ENCODE data around the gene PNMA8A.
"Not testable (repeated sequence)": the region's sequence is repeated elsewhere in the genome, so short reads cannot be mapped to it uniquely, and the experiment has no call there.

PNMA8A gene

GRCh38 chr19:46471116-46471733 is at the start of gene PNMA8A:
PNMA8A (minus strand) TSS chr19:46471563; CDS start chr19:46471035, 528 bp downstream.
- DNase-seq, result no peak

GRCh38 chr19:46520616-46521015 is 49.3 kb upstream of the PNMA8A start:
- DNase-seq, result no peak

GRCh38 chr19:46517471-46517870 is 46.1 kb upstream of the PNMA8A start:
- no peak for DNase-seq

- DNase-seq, result peak; percentile 12
Observed at GRCh38 chr19:46515879-46516350, 44.6 kb upstream of the PNMA8A start.

- no peak for DNase-seq
Observed at GRCh38 chr19:46515290-46515609, 43.9 kb upstream of the PNMA8A start.

- no peak for DNase-seq
Observed at GRCh38 chr19:46514589-46515289, 43.4 kb upstream of the PNMA8A start.

- peak; percentile 76 for DNase-seq
Observed at GRCh38 chr19:46513461-46514236, 42.3 kb upstream of the PNMA8A start.

GRCh38 chr19:46511237-46511636 is 39.9 kb upstream of the PNMA8A start:
- no peak for DNase-seq

GRCh38 chr19:46508206-46508605 is 36.8 kb upstream of the PNMA8A start:
- no peak for DNase-seq

- no peak for DNase-seq
Observed at GRCh38 chr19:46503848-46504453, 32.6 kb upstream of the PNMA8A start.

- DNase-seq, result no peak
Observed at GRCh38 chr19:46502891-46503290, 31.5 kb upstream of the PNMA8A start.

GRCh38 chr19:46499692-46500091 is 28.3 kb upstream of the PNMA8A start:
- no peak for DNase-seq

GRCh38 chr19:46497773-46498172 is 26.4 kb upstream of the PNMA8A start:
- no peak for DNase-seq

GRCh38 chr19:46496886-46497285 is 25.5 kb upstream of the PNMA8A start:
- DNase-seq, result not testable (repeated sequence)

- DNase-seq, result no peak
Observed at GRCh38 chr19:46496304-46496703, 24.9 kb upstream of the PNMA8A start.

- DNase-seq, result no peak
Observed at GRCh38 chr19:46495786-46496099, 24.4 kb upstream of the PNMA8A start, which contains the start of gene PNMA8B. PNMA8B (minus strand) TSS chr19:46495867; CDS start chr19:46495465, 402 bp downstream.

GRCh38 chr19:46494941-46495785 is 23.8 kb upstream of the PNMA8A start:
- no peak for DNase-seq

- DNase-seq, result no peak
Observed at GRCh38 chr19:46494146-46494940, 23.0 kb upstream of the PNMA8A start.

- DNase-seq, result no peak
Observed at GRCh38 chr19:46493236-46494145, 22.1 kb upstream of the PNMA8A start.

GRCh38 chr19:46492841-46493235 is 21.5 kb upstream of the PNMA8A start:
- DNase-seq, result no peak

All from stimulated activated naive CD4-positive, alpha-beta T cell treated with Interleukin-2 at 50 U/mL for 16 hours (primary cell).